NCI-H2196 (cell line): ENCODE results near the gene RNF144A.

Experiments used
- DNase-seq: peaks from one replicate; lab custom pipeline; 2025; ENCODE audit not compliant: unreplicated experiment; lab: John Stamatoyannopoulos, UW

RNF144A gene

GRCh38 chr2:7041421-7041820 lies 124.2 kb downstream of the RNF144A start:
- DNase-seq, result no peak

- DNase-seq, result no peak
These were observed 126.5 kb downstream of the RNF144A start for GRCh38 chr2:7043690-7044089.

- peak; percentile 45 for DNase-seq
These were observed 127.3 kb downstream of the RNF144A start for GRCh38 chr2:7044253-7045250.

- no peak for DNase-seq
These were observed 128.7 kb downstream of the RNF144A start for GRCh38 chr2:7045601-7046590.

- DNase-seq, result no peak
These were observed 130.4 kb downstream of the RNF144A start for GRCh38 chr2:7047661-7048060.

GRCh38 chr2:7048762-7049294 lies 131.6 kb downstream of the RNF144A start:
- no peak for DNase-seq

GRCh38 chr2:7052404-7052803 lies 135.2 kb downstream of the RNF144A start:
- DNase-seq, result no peak

GRCh38 chr2:7053650-7054265 lies 136.5 kb downstream of the RNF144A start:
- peak; percentile 82 for DNase-seq

- DNase-seq, result peak; percentile 37
These were observed 140.7 kb downstream of the RNF144A start for GRCh38 chr2:7057865-7058400.

GRCh38 chr2:7060156-7060555 lies 142.9 kb downstream of the RNF144A start:
- no peak for DNase-seq

- no peak for DNase-seq
These were observed 143.6 kb downstream of the RNF144A start for GRCh38 chr2:7060631-7061449.

GRCh38 chr2:7061450-7061789 lies 144.2 kb downstream of the RNF144A start:
- DNase-seq, result no peak

- no peak for DNase-seq
These were observed 144.7 kb downstream of the RNF144A start for GRCh38 chr2:7061921-7062320.

- no peak for DNase-seq
These were observed 146.6 kb downstream of the RNF144A start for GRCh38 chr2:7063789-7064188.

GRCh38 chr2:7068457-7068856 lies 151.2 kb downstream of the RNF144A start:
- DNase-seq, result no peak

- no peak for DNase-seq
These were observed 153.3 kb downstream of the RNF144A start for GRCh38 chr2:7070483-7070882.

- no peak for DNase-seq
These were observed 153.9 kb downstream of the RNF144A start for GRCh38 chr2:7071154-7071553.

GRCh38 chr2:7071916-7072556 lies 154.8 kb downstream of the RNF144A start:
- DNase-seq, result no peak

GRCh38 chr2:7073901-7074300 lies 156.7 kb downstream of the RNF144A start:
- DNase-seq, result no peak
